CD4-positive, alpha-beta T cell treated with Interleukin-2 at 100 ng/mL for 4 hours (primary cell): ENCODE results near the gene ZBTB32.

Experiments
- DNase-seq: peaks from one replicate; pipeline ENCODE4 v3.0.0-alpha.2; 2020; ENCODE audit warnings: low spot score

The ZBTB32 gene

DNA sequence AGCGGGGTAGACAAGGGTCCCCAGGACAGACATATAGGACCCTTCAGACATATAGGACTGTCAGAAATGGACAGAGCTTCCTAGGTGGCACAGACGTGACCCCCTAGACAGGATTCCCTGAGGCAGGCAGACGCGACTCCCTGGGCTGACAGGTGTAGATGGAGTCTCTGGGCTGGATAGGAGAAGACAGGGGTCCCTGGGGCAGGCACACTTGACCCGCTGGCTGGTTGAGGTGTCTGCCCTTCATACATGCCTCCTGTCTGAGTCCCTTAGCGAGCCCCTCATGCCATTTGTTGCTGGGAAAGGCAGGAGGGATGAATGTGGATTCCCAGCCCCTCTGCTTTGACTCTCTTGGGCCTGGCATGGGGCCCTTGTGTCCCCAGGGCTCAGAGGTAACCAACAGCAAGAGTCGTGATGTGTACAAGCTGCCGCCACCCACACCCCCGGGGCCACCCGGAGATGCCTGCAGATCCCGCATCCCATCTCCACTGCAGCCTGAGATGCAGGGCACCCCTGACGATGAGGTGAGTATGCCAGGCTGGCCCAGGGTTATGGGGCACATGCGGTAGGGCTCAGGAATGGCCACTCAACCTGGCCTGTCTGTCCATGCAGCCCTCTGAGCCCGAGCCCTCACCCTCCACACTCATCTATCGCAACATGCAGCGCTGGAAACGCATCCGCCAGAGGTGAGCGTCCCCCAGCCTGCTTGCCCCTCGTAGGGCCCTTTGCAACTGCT, 49.4 kb downstream of the ZBTB32 start:
- no peak for DNase-seq

DNA sequence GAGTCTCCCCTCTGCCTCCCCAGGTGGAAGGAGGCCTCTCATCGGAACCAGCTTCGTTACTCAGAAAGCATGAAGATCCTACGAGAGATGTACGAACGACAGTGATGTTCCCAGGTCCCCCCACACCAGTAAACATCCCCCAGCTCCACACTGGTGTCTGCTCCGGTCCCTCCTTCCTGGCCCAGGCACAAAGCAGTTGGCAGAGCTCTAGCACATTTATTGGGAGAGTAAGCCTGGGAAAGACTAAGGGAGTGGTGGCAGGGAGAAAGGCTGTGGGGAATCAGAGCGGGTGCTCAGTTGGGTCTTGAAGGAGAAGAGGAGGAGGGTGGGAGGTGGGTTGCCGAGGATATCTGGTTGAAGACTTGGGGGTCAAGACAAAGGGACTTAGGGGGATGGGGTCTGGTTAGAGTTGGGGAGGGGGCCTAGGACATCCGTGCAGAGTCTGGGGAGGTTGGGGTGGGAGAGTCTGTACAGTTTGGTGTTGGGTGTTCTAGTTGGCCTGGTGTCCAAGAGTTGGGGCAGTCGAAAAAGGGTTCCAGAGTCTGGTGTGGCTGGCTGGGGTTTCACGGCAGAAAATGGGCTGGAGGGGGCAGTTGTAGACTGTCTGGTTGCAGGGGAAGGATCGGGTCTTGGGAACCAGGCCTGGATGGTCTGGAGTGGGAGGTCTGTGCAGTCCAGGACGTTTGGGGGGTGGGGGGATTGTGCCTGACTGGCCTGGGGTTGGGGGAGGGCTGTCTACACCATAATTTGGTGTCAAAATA, 50.2 kb downstream of the ZBTB32 start:
- DNase-seq: no peak

DNA sequence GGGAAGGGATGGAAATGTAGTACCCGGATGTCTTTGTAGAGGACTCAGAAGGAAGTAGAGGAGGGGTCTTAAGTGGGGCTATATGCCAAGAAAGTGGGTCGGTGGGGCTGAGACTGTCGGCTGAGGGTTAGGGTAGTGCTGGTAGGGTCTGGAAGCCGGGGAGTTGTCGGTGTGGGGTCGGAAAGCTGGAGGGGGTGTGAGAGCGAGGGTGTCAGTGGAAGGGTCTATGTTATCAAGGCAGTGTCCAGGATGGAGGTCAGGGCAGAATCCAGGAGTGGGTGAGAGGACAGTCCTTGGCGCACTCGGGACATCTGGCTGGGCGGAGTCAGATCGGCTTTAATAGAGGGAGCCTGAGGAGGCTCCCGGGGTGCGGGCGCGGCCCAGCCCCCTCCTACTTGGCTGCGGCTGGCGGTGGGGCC, 50.8 kb downstream of the ZBTB32 start:
- no peak for DNase-seq

DNA sequence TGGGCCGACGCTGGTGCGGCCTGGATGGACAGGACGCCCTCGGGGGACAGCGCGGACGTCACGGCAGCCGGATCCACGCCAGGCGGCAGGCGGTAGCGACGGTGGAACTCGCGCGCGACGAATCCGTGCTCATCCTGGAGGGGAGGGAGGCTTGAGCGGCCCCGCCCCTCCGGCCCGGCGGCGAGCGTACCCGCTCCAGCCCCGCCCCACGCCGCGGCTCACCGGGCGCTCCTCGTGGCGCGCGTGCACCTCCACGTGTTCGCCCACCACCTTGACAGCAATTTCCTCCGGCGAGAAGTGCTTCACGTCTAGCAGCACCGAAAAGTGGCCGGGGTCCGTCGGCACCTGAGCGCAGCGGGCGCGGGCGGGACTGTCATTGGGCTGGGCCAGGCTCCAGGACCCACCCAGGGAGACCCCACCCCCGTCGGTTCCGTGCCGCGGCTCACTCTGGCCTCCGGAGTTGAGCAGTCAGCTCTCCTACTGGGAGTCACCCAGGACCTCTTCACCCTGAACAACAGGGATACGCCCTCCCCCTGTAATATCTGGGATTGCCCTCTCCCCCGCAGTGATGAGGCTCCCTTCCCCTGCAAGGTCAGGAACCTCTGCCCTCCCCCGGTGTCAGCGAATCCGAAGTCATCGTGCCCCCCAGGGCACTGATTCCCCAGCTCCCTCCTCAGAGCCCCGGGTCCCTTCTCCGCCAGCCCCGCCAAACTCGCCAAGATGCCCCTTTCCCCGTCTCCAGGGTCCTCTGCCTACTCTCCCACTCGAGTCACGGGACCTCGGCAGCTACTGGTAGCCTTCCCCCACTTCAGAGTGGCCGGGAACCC, 51.4 kb downstream of the ZBTB32 start:
- DNase-seq: peak; percentile 51

DNA sequence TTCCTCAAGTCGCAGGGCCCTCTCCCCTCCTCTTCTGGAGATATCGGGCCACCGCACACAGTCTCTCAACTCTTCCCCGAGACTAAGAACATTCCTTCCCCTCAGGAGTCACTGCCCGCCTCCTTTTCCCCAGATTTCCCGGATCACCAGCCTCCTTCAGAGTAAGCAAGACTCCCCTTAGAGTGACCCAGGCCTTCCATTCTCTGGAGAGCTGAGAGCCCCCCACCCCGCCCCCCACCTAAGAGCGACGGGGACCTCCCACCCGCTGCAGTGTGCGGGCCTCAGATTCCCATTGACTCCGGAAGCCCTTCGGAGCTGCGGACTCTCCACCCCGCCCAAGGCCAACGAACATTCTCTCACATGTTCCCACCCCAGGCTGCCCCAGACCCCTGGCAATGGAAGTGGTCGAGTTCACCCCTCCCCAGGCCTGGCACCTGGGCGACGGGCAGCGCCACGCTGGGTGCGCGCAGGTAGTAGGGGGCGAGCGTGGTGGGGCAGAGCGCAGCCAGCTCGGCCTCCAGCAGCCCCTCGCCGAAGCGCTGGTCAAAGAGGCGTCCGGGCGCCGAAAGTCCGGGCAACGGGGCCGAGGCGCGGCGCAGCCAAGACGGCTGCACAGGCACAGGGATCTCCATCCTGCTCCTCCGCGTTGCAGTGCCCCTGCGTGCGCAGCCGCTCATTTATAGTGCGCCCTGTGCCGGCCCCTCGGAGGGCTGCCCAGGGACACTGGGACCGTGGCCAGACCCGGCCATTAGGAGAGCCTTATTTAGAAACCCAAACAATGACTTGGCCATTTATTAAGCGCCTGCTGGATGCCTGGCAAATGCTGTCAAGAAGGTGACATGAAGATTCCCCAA, 52.2 kb downstream of the ZBTB32 start, which contains the start of gene HSPB6:
TSS of gene HSPB6 (minus strand) at position 653 of the 854 bp plus-strand sequence. CDS start at position 632, 21 bp downstream.
- DNase-seq: no peak

DNA sequence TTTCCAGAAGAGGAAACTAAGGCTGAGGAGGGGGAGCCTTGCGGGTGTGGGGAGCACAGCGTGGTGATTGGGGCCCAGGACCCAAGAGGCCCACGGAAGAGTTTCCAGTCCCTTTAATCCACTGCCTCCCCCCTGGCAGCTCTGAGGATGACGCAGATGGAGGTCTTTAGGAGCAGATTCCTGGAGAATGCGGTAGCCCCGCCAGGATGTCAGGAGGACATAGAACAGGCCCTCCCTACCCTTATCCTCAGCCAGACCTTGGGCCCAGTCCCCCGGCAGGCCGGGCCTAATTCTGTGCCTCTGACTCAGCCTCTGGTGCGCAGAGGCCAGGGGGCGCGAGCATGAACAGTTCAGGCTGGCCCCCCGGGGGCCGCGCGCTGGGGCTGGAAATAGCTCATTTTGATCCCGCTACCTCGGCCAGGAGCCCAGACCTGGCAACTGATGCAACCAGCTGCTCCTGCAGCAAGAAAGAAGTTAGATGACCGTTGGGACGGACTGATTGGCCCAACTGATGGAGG, 52.9 kb downstream of the ZBTB32 start:
- no peak for DNase-seq

DNA sequence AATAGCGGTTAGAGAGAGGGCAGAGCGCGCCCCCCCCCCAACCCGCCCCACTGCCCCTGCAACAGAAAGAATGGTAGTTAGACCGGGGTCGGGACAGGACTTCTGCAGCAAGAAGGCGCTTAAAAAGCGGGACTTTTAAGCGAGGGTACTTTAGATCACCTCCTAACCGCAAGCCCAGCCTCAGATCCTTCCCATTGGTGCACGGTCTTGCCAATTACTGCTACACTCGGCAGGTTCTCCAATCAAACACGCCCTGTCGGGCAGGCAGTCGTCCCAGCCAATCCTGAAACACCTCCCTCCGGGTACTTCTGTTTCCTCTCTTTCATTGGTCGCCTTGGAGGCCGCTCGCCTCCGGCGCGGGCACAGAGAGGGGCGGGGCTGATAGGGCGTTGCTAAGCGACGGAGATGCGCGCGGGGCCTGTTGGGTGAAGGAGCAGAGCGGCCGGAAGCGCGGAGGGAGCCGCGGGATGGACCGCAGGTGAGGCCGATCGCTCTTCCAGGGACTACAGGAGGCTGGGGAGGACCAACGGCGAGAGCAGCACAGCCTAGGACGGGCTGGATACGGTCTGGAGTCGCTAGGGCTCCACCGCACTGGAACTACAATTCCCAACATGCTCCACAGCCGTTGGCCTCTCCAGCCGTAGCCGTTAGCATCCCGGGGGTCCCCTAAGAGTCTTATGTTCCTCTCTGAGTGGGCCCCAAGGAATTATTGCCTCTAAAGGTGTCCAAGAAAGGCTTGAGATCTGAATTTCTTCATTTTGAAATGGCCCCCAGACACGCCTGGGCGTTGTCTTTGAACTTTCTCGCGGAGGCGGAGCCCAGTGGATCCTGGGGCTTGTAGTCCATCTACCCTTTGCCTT, 53.6 kb downstream of the ZBTB32 start, which contains the start of gene PROSER3:
TSS of gene PROSER3 (plus strand) at position 428 of the 860 bp plus-strand sequence. CDS start at position 468, 40 bp downstream.
- peak; percentile 100 for DNase-seq

DNA sequence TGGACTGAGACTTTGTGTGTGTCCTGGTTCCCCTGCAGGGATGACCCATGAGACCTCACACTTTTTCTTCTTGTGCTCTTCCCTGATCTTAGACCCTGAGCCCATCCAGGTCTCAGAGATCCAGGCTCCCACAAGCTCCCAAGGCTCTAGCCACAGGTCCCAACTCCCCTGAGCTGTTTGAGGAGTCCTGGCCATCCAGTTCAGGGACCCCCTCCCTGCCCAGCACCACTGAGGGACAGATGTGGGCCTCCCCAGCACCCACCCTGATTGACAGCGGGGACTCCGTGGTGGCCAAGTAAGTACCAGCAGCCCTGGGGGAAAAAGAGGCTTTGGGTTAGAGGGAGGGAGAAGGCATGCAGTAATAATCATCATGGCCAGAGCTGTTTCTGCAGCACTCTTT, 55.3 kb downstream of the ZBTB32 start:
- no peak for DNase-seq

DNA sequence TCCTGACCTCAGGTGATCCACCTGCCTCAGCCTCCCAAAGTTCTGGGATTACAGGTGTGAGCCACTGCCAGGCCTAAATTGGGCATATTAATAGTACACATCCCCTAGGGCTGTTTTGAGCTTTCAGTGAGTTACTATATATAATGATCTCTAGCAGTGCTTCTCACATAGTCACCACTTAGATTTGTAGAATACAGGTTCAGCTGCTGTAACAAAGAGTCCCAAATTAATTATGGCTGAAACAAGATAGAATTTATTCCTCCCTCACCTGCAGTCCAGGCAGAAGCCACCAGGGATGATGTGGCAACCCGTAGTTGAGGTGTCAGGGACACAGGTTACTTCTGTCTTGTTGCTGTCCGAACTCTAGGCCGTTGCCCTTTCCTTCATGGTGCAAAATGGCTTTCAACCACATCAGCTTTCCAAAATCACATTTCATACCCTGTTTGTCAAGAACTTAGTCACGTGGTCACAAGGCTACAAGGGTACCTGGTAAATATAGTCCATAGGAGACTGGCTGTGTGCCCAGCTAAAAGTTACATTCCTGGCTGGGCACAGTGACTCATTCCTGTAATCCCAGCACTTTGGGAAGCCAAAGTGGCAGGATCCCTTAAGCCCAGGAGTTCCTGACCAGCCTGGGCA, 56.5 kb downstream of the ZBTB32 start:
- DNase-seq: no peak

DNA sequence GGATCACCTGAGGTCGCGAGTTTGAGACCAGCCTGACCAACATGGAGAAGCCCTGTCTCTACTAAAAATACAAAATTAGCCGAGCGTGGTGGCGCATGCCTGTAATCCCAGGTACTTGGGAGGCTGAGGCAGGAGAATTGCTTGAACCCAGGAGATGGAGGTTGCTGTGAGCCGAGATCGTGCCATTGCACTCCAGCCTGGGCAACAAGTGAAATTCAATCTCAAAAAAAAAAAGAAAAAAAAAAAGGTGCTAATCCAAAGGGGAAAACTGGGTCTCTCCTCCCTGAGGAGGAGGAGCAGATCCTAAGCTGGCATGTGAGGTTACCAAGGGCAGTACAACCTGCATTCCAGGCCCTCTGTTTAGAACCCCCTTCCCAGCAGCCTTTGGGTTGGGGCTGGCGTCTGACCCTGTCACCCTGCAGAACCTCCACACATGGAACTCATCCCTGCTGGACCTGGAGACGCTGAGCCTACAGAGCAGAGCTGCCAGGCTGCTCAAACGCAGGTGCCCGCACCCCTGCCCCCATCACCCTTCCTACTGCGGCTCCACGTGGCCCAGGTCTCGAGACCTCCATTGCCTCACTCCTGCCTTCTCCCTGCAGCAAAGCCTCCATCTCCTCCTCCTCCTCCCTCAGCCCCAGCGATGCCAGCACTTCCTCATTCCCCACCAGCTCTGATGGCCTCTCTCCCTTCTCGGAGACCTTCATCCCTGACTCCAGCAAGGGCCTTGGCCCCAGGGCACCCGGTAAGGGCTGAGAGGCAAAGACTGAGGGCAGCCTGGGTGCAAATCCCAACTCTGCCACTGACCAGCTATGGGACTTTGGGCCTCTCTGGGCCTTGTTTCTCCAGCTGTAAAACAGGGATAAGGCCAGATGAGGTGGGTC, 60.3 kb downstream of the ZBTB32 start:
- no peak for DNase-seq
